Esophagus muscularis mucosa (tissue), 3 donors: Measurements from ENCODE around the gene LRPPRC.

Experiments used
- CTCF ChIP-seq, 3 experiments: fragments of 200-600 bp in 2 of 3; fragments of 450-650 bp in 1 of 3; sonication (generic) in 2 of 3; IDR thresholded peaks; one replicate each; pipeline ENCODE4 v1.5.1; 2017 to 2019; ENCODE audit warnings: antibody characterized with exemption in 3 of 3, mild to moderate bottlenecking in 2 of 3, moderate library complexity in 1 of 3
- POLR2AphosphoS5 ChIP-seq, 2 donors: sonication (generic); formaldehyde crosslinking; IDR thresholded peaks; one replicate each; pipeline ENCODE4 v1.6.1; 2017; ENCODE audit warnings: antibody characterized with exemption in 2 of 2

- no peak for TF ChIP-seq CTCF (IDR thresholded peaks at IDR 0.05)
- TF ChIP-seq POLR2AphosphoS5 (IDR thresholded peaks at IDR 0.05): no peak
Observed at GRCh38 chr2:43839776-43840564, 155.8 kb downstream of the LRPPRC start.
